ENCODE measurements around the gene STARD4.

- no peak for TF ChIP-seq CTCF (IDR thresholded peaks at IDR 0.05)
- no peak for TF ChIP-seq EZH2 (IDR thresholded peaks at IDR 0.05)
These were observed 32.0 kb downstream of the STARD4 start for GRCh38 chr5:111480346-111480745.

Measured in neural progenitor cell (in vitro differentiated cells).